HEK293 (cell line): ENCODE measurements around the gene PHACTR3.
"Not testable (repeated sequence)": the region's sequence is repeated elsewhere in the genome, so short reads cannot be mapped to it uniquely, and the experiment has no call there.

ENCODE experiments used
- CTCF ChIA-PET: fragments of 350-600 bp; formaldehyde crosslinking; extraction: SDS; loops from one replicate; lab custom pipeline; 2021; ENCODE audit warnings: antibody characterized with exemption; lab: Yijun Ruan, JAX
- POLR2A ChIA-PET: fragments of 300-600 bp; formaldehyde crosslinking; extraction: SDS; loops from one replicate; lab custom pipeline; 2020; ENCODE audit warnings: antibody characterized with exemption, inconsistent platforms; lab: Yijun Ruan, JAX
- H3K27ac ChIP-seq: fragments of 200-500 bp; sonication (Bioruptor generic); 2 replicates; pipeline ENCODE4 v1.5.1; 2014; ENCODE audit warnings: low read depth, low read length, control low read depth, inconsistent platforms; ENCODE audit errors: extremely low read depth
- H3K36me3 ChIP-seq, 2 experiments: fragments of 200-500 bp in 1 of 2; sonication (Bioruptor generic) in 1 of 2; 1 replicate in 1 of 2; 2 replicates in 1 of 2; pipeline ENCODE4 v1.5.1; 2014 to 2017; ENCODE audit warnings: inconsistent platforms in 2 of 2, low read length in 2 of 2; ENCODE audit not compliant: control insufficient read depth in 2 of 2, insufficient read depth in 1 of 2
- H3K4me1 ChIP-seq: fragments of 200-500 bp; sonication (Bioruptor generic); 2 replicates; pipeline ENCODE4 v1.5.1; 2014; ENCODE audit warnings: mild to moderate bottlenecking, low read length, inconsistent platforms; ENCODE audit not compliant: control insufficient read depth, insufficient read depth
- H3K4me3 ChIP-seq: 2 replicates; pipeline ENCODE4 v1.5.1; 2011; ENCODE audit warnings: low read depth, mild to moderate bottlenecking, control low read depth, low read length, moderate library complexity
- H3K9me3 ChIP-seq: fragments of 200-500 bp; sonication (Bioruptor generic); 2 replicates; pipeline ENCODE4 v1.5.1; 2014; ENCODE audit warnings: low read depth, low read length, inconsistent platforms; ENCODE audit not compliant: control insufficient read depth, insufficient read depth
- KLF10 ChIP-seq: fragments of 450-650 bp; IDR thresholded peaks from 2 replicates; pipeline ENCODE4 v1.5.1; 2018; ENCODE audit warnings: missing biosample characterization, mild to moderate bottlenecking, missing genetic modification characterization
- OSR2 ChIP-seq: fragments of 450-650 bp; formaldehyde crosslinking; IDR thresholded peaks from 2 replicates; pipeline ENCODE4 v1.5.1; 2016; ENCODE audit warnings: missing biosample characterization, missing genetic modification characterization
- ZBTB7A ChIP-seq: fragments of 450-650 bp; formaldehyde crosslinking; IDR thresholded peaks from 2 replicates; pipeline ENCODE4 v1.5.1; 2016; ENCODE audit warnings: low read depth, missing biosample characterization, missing genetic modification characterization
- ZFHX2 ChIP-seq: fragments of 450-650 bp; formaldehyde crosslinking; conservative IDR thresholded peaks from 2 replicates; pipeline ENCODE4 v1.5.1; 2016; ENCODE audit warnings: missing biosample characterization, missing genetic modification characterization
- ZFP69B ChIP-seq: fragments of 450-650 bp; formaldehyde crosslinking; IDR thresholded peaks from 2 replicates; pipeline ENCODE4 v1.5.1; 2016; ENCODE audit warnings: missing biosample characterization, missing genetic modification characterization
- ZNF146 ChIP-seq: fragments of 450-650 bp; formaldehyde crosslinking; IDR thresholded peaks from 2 replicates; pipeline ENCODE4 v1.5.1; 2016; ENCODE audit warnings: missing biosample characterization, missing genetic modification characterization
- ZNF2 ChIP-seq: fragments of 450-650 bp; formaldehyde crosslinking; IDR thresholded peaks from 2 replicates; pipeline ENCODE4 v1.5.1; 2016; ENCODE audit warnings: missing biosample characterization, missing genetic modification characterization
- ZNF544 ChIP-seq: fragments of 450-650 bp; formaldehyde crosslinking; IDR thresholded peaks from 2 replicates; pipeline ENCODE4 v1.5.0; 2017; ENCODE audit warnings: missing biosample characterization, missing genetic modification characterization
- ZNF549 ChIP-seq: fragments of 450-650 bp; IDR thresholded peaks from 2 replicates; pipeline ENCODE4 v1.5.1; 2018; ENCODE audit warnings: missing biosample characterization, missing genetic modification characterization, mild to moderate bottlenecking, inconsistent platforms, moderate library complexity
- ZNF629 ChIP-seq: fragments of 450-650 bp; formaldehyde crosslinking; IDR thresholded peaks from 2 replicates; pipeline ENCODE4 v1.5.1; 2017; ENCODE audit warnings: missing biosample characterization, missing genetic modification characterization
- ZNF654 ChIP-seq: fragments of 450-650 bp; formaldehyde crosslinking; IDR thresholded peaks from 2 replicates; pipeline ENCODE4 v1.5.1; 2016; ENCODE audit warnings: low read depth, missing biosample characterization, missing genetic modification characterization
- TF ChIP-seq, protein P1 (sequence below): fragments of 450-650 bp; formaldehyde crosslinking; IDR thresholded peaks from 2 replicates; pipeline ENCODE4 v1.5.1; 2016; ENCODE audit warnings: missing biosample characterization, missing genetic modification characterization
- TF ChIP-seq, protein P2 (sequence below): fragments of 450-650 bp; formaldehyde crosslinking; IDR thresholded peaks from 2 replicates; pipeline ENCODE4 v1.5.1; 2017; ENCODE audit warnings: missing biosample characterization, missing genetic modification characterization
- TF ChIP-seq, protein P3 (sequence below): fragments of 450-650 bp; formaldehyde crosslinking; conservative IDR thresholded peaks from 2 replicates; pipeline ENCODE4 v1.5.1; 2016; ENCODE audit warnings: low read depth, missing biosample characterization, missing genetic modification characterization
- TF ChIP-seq, protein P4 (sequence below): fragments of 450-650 bp; formaldehyde crosslinking; IDR thresholded peaks from 2 replicates; pipeline ENCODE4 v1.5.1; 2016; ENCODE audit warnings: missing biosample characterization, missing genetic modification characterization
- TF ChIP-seq, protein P5 (sequence below): fragments of 450-650 bp; formaldehyde crosslinking; IDR thresholded peaks from 2 replicates; pipeline ENCODE4 v1.5.0; 2017; ENCODE audit warnings: missing biosample characterization, missing genetic modification characterization, borderline replicate concordance

Gene PHACTR3

DNA sequence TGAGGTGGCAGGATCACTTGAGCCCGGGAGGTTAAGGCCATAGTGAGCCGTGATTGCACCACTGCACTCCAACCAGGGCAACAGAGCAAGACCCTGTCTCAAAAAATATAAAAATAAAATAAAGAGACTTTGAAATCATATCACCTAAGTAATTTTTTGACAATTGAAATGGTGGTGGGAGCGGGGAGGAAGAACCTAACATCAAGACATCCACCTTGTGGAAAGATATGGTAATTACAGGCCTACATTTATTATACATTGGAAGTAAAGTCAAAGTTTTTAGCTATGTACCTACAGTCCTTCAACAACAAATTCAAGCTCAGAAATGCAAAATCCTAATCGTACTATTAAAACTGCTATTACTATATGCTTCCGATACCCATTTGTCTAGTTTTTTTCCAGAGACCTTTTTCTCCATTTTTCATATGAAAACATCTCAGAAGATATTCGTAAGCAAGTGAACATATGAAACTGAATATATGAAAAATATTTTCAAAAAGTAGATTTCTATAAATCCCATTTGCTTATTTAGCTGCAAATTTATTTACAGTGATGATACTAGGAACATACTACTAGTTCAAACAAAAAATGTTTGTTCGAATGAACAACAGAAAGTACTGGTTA is 245.8 kb downstream of the PHACTR3 start:
- no peaks in the 10 kb centered on the region for H3K36me3 ChIP-seq
- POLR2A ChIA-PET, result interaction anchor here (0.9 to 1.2 kb wide), 2 partner anchors 15 to 67 kb away, joined by 3 read pairs; no protein-coding TSS in a partner anchor
- H3K4me3 ChIP-seq, result no peak overlapping the region
- TF ChIP-seq ZNF549 (tag by site-specific recombination) (no peak), OSR2 (tag by site-specific recombination) (no peak), ZFP69B (tag by site-specific recombination) (no peak), ZFHX2 (tag by site-specific recombination) (no peak), ZNF654 (peak; percentile 68), KLF10 (tag by site-specific recombination) (no peak)
- TF ChIP-seq, protein P1, sequence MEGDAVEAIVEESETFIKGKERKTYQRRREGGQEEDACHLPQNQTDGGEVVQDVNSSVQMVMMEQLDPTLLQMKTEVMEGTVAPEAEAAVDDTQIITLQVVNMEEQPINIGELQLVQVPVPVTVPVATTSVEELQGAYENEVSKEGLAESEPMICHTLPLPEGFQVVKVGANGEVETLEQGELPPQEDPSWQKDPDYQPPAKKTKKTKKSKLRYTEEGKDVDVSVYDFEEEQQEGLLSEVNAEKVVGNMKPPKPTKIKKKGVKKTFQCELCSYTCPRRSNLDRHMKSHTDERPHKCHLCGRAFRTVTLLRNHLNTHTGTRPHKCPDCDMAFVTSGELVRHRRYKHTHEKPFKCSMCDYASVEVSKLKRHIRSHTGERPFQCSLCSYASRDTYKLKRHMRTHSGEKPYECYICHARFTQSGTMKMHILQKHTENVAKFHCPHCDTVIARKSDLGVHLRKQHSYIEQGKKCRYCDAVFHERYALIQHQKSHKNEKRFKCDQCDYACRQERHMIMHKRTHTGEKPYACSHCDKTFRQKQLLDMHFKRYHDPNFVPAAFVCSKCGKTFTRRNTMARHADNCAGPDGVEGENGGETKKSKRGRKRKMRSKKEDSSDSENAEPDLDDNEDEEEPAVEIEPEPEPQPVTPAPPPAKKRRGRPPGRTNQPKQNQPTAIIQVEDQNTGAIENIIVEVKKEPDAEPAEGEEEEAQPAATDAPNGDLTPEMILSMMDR, result no peak
- TF ChIP-seq, protein P2, sequence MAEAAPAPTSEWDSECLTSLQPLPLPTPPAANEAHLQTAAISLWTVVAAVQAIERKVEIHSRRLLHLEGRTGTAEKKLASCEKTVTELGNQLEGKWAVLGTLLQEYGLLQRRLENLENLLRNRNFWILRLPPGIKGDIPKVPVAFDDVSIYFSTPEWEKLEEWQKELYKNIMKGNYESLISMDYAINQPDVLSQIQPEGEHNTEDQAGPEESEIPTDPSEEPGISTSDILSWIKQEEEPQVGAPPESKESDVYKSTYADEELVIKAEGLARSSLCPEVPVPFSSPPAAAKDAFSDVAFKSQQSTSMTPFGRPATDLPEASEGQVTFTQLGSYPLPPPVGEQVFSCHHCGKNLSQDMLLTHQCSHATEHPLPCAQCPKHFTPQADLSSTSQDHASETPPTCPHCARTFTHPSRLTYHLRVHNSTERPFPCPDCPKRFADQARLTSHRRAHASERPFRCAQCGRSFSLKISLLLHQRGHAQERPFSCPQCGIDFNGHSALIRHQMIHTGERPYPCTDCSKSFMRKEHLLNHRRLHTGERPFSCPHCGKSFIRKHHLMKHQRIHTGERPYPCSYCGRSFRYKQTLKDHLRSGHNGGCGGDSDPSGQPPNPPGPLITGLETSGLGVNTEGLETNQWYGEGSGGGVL (tag by site-specific recombination), result no peak
- TF ChIP-seq, all 188 proteins: peak for 1
- no peaks in the 10 kb centered on the region for H3K9me3 ChIP-seq
- CTCF ChIA-PET, result interaction anchor here (0.5 to 11.3 kb wide), 29 partner anchors 11 to 1063 kb away, joined by 3 to 233 read pairs (median 5); partner anchors contain the start of gene SYCP2
- no peaks in the 10 kb centered on the region for H3K4me1 ChIP-seq
- no peak overlapping the region for H3K27ac ChIP-seq

DNA sequence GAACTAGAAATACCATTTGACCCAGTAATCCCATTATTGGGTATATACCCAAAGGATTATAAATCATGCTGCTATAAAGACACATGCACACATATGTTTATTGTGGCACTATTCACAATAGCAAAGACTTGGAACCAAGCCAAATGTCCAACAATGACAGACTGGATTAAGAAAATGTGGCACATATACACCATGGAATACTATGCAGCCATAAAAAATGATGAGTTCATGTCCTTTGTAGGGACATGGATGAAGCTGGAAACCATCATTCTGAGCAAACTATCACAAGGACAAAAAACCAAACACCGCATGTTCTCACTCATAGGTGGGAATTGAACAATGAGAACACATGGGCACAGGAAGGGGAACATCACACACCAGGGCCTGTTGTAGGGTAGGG is 252.2 kb downstream of the PHACTR3 start:
- H3K27ac ChIP-seq, H3K4me1 ChIP-seq, H3K36me3 ChIP-seq, H3K9me3 ChIP-seq, H3K4me3 ChIP-seq, POLR2A ChIA-PET, CTCF ChIA-PET: not testable (repeated sequence)
- TF ChIP-seq ZNF146, result peak; percentile 94

DNA sequence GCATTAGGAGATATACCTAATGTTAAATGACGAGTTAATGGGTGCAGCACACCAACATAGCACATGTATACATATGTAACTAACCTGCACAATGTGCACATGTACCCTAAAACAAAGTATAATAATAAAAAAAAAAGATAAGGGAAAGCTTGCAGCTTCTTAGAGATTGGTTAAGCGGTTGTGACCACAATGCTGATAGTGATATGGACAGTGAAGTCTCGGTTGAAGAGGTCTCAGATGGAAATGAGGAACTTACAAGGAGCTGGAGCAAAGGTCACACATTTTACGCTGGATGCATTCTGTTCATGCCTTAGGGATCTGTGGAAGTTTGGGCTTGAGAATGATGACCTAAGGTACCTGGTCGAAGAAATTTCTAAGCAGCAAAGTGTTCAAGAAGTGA is 252.6 kb downstream of the PHACTR3 start:
- H3K9me3 ChIP-seq, POLR2A ChIA-PET, H3K27ac ChIP-seq, H3K36me3 ChIP-seq, H3K4me1 ChIP-seq, H3K4me3 ChIP-seq, CTCF ChIA-PET: not testable (repeated sequence)

DNA sequence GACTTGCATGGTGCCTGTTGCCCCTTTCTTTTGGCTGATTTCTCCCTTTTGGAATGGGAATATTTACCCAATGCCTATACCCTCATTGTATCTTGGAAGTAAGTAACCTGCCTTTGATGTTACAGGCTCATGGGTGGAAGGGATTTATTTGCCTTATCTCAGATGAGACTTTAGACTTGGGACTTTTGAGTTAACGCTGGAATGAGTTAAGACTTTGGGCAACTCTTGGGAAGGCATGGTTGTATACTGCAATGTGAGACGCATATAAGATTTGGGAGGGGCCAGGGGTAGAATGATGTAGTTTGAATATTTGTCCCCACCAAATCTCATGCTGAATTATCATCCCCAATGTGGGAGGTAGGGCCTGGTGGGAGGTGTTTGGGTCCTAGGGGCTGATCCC is 253.6 kb downstream of the PHACTR3 start:
- POLR2A ChIA-PET, result no interaction called here
- CTCF ChIA-PET, result no interaction called here
- Histone ChIP-seq H3K9me3 (no peaks in the 10 kb centered on the region), H3K4me1 (peaks cover 3% of the 10 kb centered on the region; the same call in 1 of the 2 replicates), H3K36me3 (no peaks in the 10 kb centered on the region), H3K27ac (no peak overlapping the region), H3K4me3 (no peak overlapping the region)
- TF ChIP-seq ZNF629 (tag by site-specific recombination) (no peak), ZNF2 (tag by site-specific recombination) (no peak), ZNF544 (tag by site-specific recombination) (no peak), ZBTB7A (tag by site-specific recombination) (no peak)
- TF ChIP-seq, protein P3, sequence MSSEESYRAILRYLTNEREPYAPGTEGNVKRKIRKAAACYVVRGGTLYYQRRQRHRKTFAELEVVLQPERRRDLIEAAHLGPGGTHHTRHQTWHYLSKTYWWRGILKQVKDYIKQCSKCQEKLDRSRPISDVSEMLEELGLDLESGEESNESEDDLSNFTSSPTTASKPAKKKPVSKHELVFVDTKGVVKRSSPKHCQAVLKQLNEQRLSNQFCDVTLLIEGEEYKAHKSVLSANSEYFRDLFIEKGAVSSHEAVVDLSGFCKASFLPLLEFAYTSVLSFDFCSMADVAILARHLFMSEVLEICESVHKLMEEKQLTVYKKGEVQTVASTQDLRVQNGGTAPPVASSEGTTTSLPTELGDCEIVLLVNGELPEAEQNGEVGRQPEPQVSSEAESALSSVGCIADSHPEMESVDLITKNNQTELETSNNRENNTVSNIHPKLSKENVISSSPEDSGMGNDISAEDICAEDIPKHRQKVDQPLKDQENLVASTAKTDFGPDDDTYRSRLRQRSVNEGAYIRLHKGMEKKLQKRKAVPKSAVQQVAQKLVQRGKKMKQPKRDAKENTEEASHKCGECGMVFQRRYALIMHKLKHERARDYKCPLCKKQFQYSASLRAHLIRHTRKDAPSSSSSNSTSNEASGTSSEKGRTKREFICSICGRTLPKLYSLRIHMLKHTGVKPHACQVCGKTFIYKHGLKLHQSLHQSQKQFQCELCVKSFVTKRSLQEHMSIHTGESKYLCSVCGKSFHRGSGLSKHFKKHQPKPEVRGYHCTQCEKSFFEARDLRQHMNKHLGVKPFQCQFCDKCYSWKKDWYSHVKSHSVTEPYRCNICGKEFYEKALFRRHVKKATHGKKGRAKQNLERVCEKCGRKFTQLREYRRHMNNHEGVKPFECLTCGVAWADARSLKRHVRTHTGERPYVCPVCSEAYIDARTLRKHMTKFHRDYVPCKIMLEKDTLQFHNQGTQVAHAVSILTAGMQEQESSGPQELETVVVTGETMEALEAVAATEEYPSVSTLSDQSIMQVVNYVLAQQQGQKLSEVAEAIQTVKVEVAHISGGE (tag by site-specific recombination), result no peak
- TF ChIP-seq, protein P4, sequence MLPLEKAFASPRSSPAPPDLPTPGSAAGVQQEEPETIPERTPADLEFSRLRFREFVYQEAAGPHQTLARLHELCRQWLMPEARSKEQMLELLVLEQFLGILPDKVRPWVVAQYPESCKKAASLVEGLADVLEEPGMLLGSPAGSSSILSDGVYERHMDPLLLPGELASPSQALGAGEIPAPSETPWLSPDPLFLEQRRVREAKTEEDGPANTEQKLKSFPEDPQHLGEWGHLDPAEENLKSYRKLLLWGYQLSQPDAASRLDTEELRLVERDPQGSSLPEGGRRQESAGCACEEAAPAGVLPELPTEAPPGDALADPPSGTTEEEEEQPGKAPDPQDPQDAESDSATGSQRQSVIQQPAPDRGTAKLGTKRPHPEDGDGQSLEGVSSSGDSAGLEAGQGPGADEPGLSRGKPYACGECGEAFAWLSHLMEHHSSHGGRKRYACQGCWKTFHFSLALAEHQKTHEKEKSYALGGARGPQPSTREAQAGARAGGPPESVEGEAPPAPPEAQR, result no peak
- TF ChIP-seq, protein P5, sequence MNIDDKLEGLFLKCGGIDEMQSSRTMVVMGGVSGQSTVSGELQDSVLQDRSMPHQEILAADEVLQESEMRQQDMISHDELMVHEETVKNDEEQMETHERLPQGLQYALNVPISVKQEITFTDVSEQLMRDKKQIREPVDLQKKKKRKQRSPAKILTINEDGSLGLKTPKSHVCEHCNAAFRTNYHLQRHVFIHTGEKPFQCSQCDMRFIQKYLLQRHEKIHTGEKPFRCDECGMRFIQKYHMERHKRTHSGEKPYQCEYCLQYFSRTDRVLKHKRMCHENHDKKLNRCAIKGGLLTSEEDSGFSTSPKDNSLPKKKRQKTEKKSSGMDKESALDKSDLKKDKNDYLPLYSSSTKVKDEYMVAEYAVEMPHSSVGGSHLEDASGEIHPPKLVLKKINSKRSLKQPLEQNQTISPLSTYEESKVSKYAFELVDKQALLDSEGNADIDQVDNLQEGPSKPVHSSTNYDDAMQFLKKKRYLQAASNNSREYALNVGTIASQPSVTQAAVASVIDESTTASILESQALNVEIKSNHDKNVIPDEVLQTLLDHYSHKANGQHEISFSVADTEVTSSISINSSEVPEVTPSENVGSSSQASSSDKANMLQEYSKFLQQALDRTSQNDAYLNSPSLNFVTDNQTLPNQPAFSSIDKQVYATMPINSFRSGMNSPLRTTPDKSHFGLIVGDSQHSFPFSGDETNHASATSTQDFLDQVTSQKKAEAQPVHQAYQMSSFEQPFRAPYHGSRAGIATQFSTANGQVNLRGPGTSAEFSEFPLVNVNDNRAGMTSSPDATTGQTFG (tag by site-specific recombination), result no peak
